HPDE6-E6E7 (cell line): Measurements from ENCODE around the gene COL7A1.
"Not testable (repeated sequence)": the region's sequence is repeated elsewhere in the genome, so short reads cannot be mapped to it uniquely, and the experiment has no call there.

Experiments
- DNase-seq: peaks from one replicate; pipeline ENCODE4 v3.0.0; 2011; ENCODE audit warnings: missing footprints; ENCODE audit errors: extremely low spot score

COL7A1 gene

GRCh38 chr3:48543271-48543866 lies 51.8 kb downstream of the COL7A1 start:
- no peak for DNase-seq

GRCh38 chr3:48538451-48538850 lies 56.7 kb downstream of the COL7A1 start:
- no peak for DNase-seq

- no peak for DNase-seq
Observed at GRCh38 chr3:48536785-48537184, 58.3 kb downstream of the COL7A1 start.

- no peak for DNase-seq
Observed at GRCh38 chr3:48536116-48536515, 59.0 kb downstream of the COL7A1 start.

- DNase-seq = peak; percentile 70
Observed at GRCh38 chr3:48535578-48535977, 59.6 kb downstream of the COL7A1 start.

- no peak for DNase-seq
Observed at GRCh38 chr3:48532977-48533337, 62.2 kb downstream of the COL7A1 start.

GRCh38 chr3:48532271-48532976 lies 62.7 kb downstream of the COL7A1 start:
- DNase-seq = no peak

- not testable (repeated sequence) for DNase-seq
Observed at GRCh38 chr3:48530701-48531100, 64.4 kb downstream of the COL7A1 start.

- no peak for DNase-seq
Observed at GRCh38 chr3:48528754-48529153, 66.4 kb downstream of the COL7A1 start.

- DNase-seq = no peak
Observed at GRCh38 chr3:48528048-48528447, 67.1 kb downstream of the COL7A1 start.

- DNase-seq = no peak
Observed at GRCh38 chr3:48524970-48525369, 70.2 kb downstream of the COL7A1 start.

GRCh38 chr3:48521635-48522034 lies 73.5 kb downstream of the COL7A1 start:
- no peak for DNase-seq

GRCh38 chr3:48519277-48519643 lies 75.9 kb downstream of the COL7A1 start:
- no peak for DNase-seq

- no peak for DNase-seq
Observed at GRCh38 chr3:48518638-48519276, 76.4 kb downstream of the COL7A1 start.

- no peak for DNase-seq
Observed at GRCh38 chr3:48518069-48518468, 77.1 kb downstream of the COL7A1 start.

GRCh38 chr3:48516571-48516970 lies 78.6 kb downstream of the COL7A1 start:
- DNase-seq = no peak

- no peak for DNase-seq
Observed at GRCh38 chr3:48514431-48515227, 80.5 kb downstream of the COL7A1 start.
